ENCODE measurements around the gene RANBP3.
"Not testable (repeated sequence)": the region's sequence is repeated elsewhere in the genome, so short reads cannot be mapped to it uniquely, and the experiment has no call there.

RANBP3 gene

DNA sequence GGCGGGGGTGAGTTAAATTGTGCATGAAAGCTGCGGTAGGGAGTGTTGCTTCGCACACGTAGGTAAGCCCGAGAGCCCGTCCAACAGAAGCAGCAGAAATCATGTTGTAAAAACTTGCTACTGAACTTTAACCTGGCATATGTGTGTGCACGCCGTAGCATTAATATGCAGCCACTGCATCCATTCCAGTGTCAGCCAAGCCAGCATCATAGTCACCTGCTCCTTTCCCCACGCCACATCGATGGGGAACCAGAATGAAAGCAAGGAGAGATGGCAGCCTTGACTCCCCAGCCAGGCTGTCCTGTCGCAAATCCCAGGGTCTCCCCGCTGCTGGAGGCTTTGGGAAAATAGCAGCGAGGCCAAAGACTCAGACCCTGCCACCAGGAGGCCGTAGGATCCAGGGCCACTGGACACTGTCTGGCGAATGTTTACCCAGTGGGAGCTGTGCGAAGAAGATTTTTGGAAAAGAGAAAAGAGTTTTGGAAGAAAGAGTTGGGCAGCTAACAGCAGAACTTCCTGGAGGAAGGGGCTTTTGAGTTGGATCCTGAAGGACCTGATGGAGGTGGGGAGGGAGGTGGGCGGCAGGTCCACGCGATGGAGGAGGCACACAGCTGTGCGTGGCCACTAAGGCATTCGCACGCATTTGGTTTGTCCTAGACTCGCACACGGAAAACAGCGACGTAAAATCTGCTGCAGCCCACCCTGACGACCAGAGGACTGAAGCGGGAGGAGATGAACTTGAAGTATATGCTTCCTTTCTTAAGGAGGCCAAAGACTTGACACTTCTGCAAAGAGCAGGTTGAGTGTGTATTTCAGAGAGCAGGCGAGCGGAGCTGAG, 48.7 kb upstream of the RANBP3 start:
- H3K36me3 ChIP-seq (ENCODE audit: control insufficient read depth in 2 of 2, insufficient read depth in 1 of 2, low read length in 2 of 2): no peaks in the 10 kb centered on the region
- no peaks in the 10 kb centered on the region for H3K9me3 ChIP-seq (ENCODE audit: control insufficient read depth, insufficient read depth, low read depth, low read length)
- ChIA-PET POLR2A (interaction anchor here (0.7 kb wide), 1 partner anchor 78 kb away, joined by 4 read pairs; no protein-coding TSS in a partner anchor), CTCF (interaction anchor here (0.7 to 3.2 kb wide), 6 partner anchors 20 to 223 kb away, joined by 3 to 12 read pairs (median 4); no protein-coding TSS in a partner anchor)
- no peak overlapping the region for H3K4me3 ChIP-seq (ENCODE audit: low read depth, low read length)
- TF ChIP-seq ZNF2 (tag by site-specific recombination; IDR thresholded peaks at IDR 0.05): no peak
- no peak for TF ChIP-seq GLIS2 (tag by site-specific recombination; IDR thresholded peaks at IDR 0.05)
- TF ChIP-seq ZNF560 (tag by site-specific recombination; IDR thresholded peaks at IDR 0.05; ENCODE audit: borderline replicate concordance): no peak
- no peak for TF ChIP-seq ZSCAN23 (tag by site-specific recombination; IDR thresholded peaks at IDR 0.05)
- TF ChIP-seq, protein P1, sequence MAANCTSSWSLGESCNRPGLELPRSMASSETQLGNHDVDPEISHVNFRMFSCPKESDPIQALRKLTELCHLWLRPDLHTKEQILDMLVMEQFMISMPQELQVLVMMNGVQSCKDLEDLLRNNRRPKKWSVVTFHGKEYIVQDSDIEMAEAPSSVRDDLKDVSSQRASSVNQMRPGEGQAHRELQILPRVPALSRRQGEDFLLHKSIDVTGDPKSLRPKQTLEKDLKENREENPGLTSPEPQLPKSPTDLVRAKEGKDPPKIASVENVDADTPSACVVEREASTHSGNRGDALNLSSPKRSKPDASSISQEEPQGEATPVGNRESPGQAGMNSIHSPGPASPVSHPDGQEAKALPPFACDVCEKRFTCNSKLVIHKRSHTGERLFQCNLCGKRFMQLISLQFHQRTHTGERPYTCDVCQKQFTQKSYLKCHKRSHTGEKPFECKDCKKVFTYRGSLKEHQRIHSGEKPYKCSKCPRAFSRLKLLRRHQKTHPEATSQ (tag by site-specific recombination; IDR thresholded peaks at IDR 0.05): no peak
- TF ChIP-seq FEZF1 (tag by site-specific recombination; IDR thresholded peaks at IDR 0.05): no peak
- TF ChIP-seq, protein P2, sequence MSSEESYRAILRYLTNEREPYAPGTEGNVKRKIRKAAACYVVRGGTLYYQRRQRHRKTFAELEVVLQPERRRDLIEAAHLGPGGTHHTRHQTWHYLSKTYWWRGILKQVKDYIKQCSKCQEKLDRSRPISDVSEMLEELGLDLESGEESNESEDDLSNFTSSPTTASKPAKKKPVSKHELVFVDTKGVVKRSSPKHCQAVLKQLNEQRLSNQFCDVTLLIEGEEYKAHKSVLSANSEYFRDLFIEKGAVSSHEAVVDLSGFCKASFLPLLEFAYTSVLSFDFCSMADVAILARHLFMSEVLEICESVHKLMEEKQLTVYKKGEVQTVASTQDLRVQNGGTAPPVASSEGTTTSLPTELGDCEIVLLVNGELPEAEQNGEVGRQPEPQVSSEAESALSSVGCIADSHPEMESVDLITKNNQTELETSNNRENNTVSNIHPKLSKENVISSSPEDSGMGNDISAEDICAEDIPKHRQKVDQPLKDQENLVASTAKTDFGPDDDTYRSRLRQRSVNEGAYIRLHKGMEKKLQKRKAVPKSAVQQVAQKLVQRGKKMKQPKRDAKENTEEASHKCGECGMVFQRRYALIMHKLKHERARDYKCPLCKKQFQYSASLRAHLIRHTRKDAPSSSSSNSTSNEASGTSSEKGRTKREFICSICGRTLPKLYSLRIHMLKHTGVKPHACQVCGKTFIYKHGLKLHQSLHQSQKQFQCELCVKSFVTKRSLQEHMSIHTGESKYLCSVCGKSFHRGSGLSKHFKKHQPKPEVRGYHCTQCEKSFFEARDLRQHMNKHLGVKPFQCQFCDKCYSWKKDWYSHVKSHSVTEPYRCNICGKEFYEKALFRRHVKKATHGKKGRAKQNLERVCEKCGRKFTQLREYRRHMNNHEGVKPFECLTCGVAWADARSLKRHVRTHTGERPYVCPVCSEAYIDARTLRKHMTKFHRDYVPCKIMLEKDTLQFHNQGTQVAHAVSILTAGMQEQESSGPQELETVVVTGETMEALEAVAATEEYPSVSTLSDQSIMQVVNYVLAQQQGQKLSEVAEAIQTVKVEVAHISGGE (tag by site-specific recombination; conservative IDR thresholded peaks at IDR 0.05; ENCODE audit: low read depth): no peak
- no peak for TF ChIP-seq ZNF155 (tag by site-specific recombination; IDR thresholded peaks at IDR 0.05)
- no peak overlapping the region for H3K27ac ChIP-seq (ENCODE audit: extremely low read depth, low read depth, low read length)
- H3K4me1 ChIP-seq (ENCODE audit: control insufficient read depth, insufficient read depth, low read length): no peaks in the 10 kb centered on the region

DNA sequence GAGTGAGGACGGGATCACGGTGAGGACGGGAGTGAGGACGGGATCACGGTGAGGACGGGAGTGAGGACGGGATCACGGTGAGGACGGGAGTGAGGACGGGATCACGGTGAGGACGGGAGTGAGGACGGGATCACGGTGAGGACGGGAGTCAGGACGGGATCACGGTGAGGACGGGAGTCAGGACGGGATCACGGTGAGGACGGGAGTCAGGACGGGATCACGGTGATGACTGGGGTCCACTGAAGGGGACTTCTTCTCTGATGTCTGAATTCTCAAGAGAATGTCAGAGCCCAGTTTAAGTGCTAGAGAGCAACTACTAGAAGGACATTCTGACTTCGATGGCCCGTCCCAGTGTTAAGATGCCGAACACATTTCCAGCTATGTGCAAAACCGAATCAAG, 46.8 kb upstream of the RANBP3 start:
- H3K36me3 ChIP-seq (ENCODE audit: control insufficient read depth in 2 of 2, insufficient read depth in 1 of 2, low read length in 2 of 2); H3K27ac ChIP-seq (ENCODE audit: extremely low read depth, low read depth, low read length); H3K4me1 ChIP-seq (ENCODE audit: control insufficient read depth, insufficient read depth, low read length); H3K4me3 ChIP-seq (ENCODE audit: low read depth, low read length); H3K9me3 ChIP-seq (ENCODE audit: control insufficient read depth, insufficient read depth, low read depth, low read length); POLR2A ChIA-PET: not testable (repeated sequence)
- CTCF ChIA-PET: interaction anchor here (0.6 to 1.3 kb wide), 3 partner anchors 36 to 220 kb away, joined by 3 to 4 read pairs (median 3); no protein-coding TSS in a partner anchor

DNA sequence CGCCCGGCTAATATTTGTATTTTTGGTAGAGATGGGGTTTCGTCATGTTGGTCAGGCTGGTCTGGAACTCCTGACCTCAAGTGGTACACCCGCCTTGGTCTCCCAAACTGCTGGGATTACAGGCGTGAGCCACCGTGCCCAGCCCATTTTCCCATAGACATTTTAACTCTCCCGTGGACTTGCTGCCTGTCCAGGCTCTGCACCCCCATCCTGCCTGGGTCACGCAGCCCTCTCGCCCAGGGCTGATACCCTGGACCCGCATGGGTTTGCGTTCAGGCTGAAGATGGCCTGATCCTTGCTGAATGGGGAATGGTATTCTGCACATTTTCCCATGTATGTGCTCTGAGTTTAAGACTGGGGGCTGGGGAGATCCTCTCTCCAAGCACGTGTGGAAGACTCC, 46.0 kb upstream of the RANBP3 start:
- ChIA-PET CTCF (interaction anchor here (0.6 to 3.7 kb wide), 8 partner anchors 21 to 621 kb away, joined by 3 to 146 read pairs (median 14); partner anchors contain the start of genes NRTN and RANBP3), POLR2A (no interaction called here)
- Histone ChIP-seq H3K4me1 (ENCODE audit: control insufficient read depth, insufficient read depth, low read length) (no peaks in the 10 kb centered on the region), H3K36me3 (ENCODE audit: control insufficient read depth in 2 of 2, insufficient read depth in 1 of 2, low read length in 2 of 2) (no peaks in the 10 kb centered on the region), H3K27ac (ENCODE audit: extremely low read depth, low read depth, low read length) (no peak overlapping the region), H3K9me3 (ENCODE audit: control insufficient read depth, insufficient read depth, low read depth, low read length) (no peaks in the 10 kb centered on the region), H3K4me3 (ENCODE audit: low read depth, low read length) (no peak overlapping the region)
- TF ChIP-seq, protein P3, sequence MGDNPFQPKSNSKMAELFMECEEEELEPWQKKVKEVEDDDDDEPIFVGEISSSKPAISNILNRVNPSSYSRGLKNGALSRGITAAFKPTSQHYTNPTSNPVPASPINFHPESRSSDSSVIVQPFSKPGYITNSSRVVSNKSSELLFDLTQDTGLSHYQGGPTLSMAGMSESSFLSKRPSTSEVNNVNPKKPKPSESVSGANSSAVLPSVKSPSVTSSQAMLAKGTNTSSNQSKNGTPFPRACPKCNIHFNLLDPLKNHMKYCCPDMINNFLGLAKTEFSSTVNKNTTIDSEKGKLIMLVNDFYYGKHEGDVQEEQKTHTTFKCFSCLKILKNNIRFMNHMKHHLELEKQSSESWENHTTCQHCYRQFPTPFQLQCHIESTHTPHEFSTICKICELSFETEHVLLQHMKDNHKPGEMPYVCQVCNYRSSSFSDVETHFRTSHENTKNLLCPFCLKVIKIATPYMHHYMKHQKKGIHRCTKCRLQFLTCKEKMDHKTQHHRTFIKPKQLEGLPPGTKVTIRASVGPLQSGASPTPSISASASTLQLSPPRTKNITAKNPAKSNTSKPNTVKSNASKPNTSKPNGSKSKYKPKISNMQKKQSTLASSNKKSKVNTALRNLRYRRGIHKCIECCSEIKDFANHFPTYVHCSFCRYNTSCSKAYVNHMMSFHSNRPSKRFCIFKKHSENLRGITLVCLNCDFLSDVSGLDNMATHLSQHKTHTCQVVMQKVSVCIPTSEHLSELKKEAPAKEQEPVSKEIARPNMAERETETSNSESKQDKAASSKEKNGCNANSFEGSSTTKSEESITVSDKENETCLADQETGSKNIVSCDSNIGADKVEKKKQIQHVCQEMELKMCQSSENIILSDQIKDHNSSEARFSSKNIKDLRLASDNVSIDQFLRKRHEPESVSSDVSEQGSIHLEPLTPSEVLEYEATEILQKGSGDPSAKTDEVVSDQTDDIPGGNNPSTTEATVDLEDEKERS (tag by site-specific recombination; IDR thresholded peaks at IDR 0.05): no peak
- TF ChIP-seq ZNF558 (tag by site-specific recombination; IDR thresholded peaks at IDR 0.05) (no peak), ZNF510 (tag by site-specific recombination; IDR thresholded peaks at IDR 0.05; ENCODE audit: insufficient replicate concordance) (no peak), ZNF555 (tag by site-specific recombination; conservative IDR thresholded peaks at IDR 0.05) (no peak)
